ENCODE data around the gene PADI3.
A peak's percentile ranks its signal among the peaks of the same experiment; 100 is the strongest.

- TF ChIP-seq, protein P1, sequence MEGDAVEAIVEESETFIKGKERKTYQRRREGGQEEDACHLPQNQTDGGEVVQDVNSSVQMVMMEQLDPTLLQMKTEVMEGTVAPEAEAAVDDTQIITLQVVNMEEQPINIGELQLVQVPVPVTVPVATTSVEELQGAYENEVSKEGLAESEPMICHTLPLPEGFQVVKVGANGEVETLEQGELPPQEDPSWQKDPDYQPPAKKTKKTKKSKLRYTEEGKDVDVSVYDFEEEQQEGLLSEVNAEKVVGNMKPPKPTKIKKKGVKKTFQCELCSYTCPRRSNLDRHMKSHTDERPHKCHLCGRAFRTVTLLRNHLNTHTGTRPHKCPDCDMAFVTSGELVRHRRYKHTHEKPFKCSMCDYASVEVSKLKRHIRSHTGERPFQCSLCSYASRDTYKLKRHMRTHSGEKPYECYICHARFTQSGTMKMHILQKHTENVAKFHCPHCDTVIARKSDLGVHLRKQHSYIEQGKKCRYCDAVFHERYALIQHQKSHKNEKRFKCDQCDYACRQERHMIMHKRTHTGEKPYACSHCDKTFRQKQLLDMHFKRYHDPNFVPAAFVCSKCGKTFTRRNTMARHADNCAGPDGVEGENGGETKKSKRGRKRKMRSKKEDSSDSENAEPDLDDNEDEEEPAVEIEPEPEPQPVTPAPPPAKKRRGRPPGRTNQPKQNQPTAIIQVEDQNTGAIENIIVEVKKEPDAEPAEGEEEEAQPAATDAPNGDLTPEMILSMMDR (IDR thresholded peaks at IDR 0.05): no peak
- TF ChIP-seq POLR2A (IDR thresholded peaks at IDR 0.05): peak in 1 of 3 donors; percentile 19
Measured at GRCh38 chr1:17233675-17234320, 15.1 kb upstream of the PADI3 start.

All from body of pancreas (tissue), 4 donors.